Mucosa of stomach (tissue), 1 donor: ENCODE measurements around the gene RPS14.

Experiments used
- H3K27me3 ChIP-seq: one replicate; pipeline ENCODE4 v1.7.0; 2013; ENCODE audit warnings: mild to moderate bottlenecking, low read length; ENCODE audit not compliant: control insufficient read depth, insufficient read depth
- H3K36me3 ChIP-seq: one replicate; pipeline ENCODE4 v1.7.0; 2013; ENCODE audit warnings: low read length; ENCODE audit not compliant: control insufficient read depth, insufficient read depth
- H3K4me1 ChIP-seq: one replicate; pipeline ENCODE4 v1.7.0; 2013; ENCODE audit warnings: mild to moderate bottlenecking, low read length; ENCODE audit not compliant: control insufficient read depth, insufficient read depth
- H3K4me3 ChIP-seq: one replicate; pipeline ENCODE4 v1.7.0; 2013; ENCODE audit warnings: low read length
- H3K9ac ChIP-seq: one replicate; pipeline ENCODE4 v1.7.0; 2013; ENCODE audit warnings: mild to moderate bottlenecking, low read length, moderate library complexity
- H3K9me3 ChIP-seq: one replicate; pipeline ENCODE4 v1.7.0; 2013; ENCODE audit warnings: mild to moderate bottlenecking, low read length, moderate library complexity; ENCODE audit not compliant: control insufficient read depth
- donor health status: Pancreatic carcinoma.

Gene RPS14

GRCh38 chr5:150399524-150400211, 49.9 kb downstream of the RPS14 start:
- Histone ChIP-seq H3K27me3 (no peaks in the 10 kb centered on the region), H3K4me1 (no peaks in the 10 kb centered on the region), H3K9me3 (no peaks in the 10 kb centered on the region), H3K36me3 (peaks cover 15% of the 10 kb centered on the region), H3K9ac (no peak overlapping the region), H3K4me3 (no peak overlapping the region)

GRCh38 chr5:150398722-150399523, 50.6 kb downstream of the RPS14 start:
- peaks cover 11% of the 10 kb centered on the region for H3K36me3 ChIP-seq

GRCh38 chr5:150397782-150398721, 51.5 kb downstream of the RPS14 start:
- Histone ChIP-seq H3K4me1 (no peaks in the 10 kb centered on the region), H3K9me3 (no peaks in the 10 kb centered on the region), H3K27me3 (no peaks in the 10 kb centered on the region), H3K36me3 (peaks cover 11% of the 10 kb centered on the region), H3K4me3 (no peak overlapping the region), H3K9ac (no peak overlapping the region)

More at GRCh38 chr5:150398722-150399523, 50.6 kb downstream of the RPS14 start:
- Histone ChIP-seq H3K4me1 (no peaks in the 10 kb centered on the region), H3K4me3 (no peak overlapping the region), H3K9ac (no peak overlapping the region), H3K27me3 (no peaks in the 10 kb centered on the region), H3K9me3 (no peaks in the 10 kb centered on the region)

GRCh38 chr5:150397146-150397781, 52.3 kb downstream of the RPS14 start:
- Histone ChIP-seq H3K4me1 (no peaks in the 10 kb centered on the region), H3K27me3 (no peaks in the 10 kb centered on the region), H3K4me3 (no peak overlapping the region), H3K36me3 (peaks cover 18% of the 10 kb centered on the region), H3K9ac (no peak overlapping the region), H3K9me3 (no peaks in the 10 kb centered on the region)

GRCh38 chr5:150396267-150396666, 53.3 kb downstream of the RPS14 start:
- H3K9ac ChIP-seq, result no peak overlapping the region
- H3K36me3 ChIP-seq, result peaks cover 18% of the 10 kb centered on the region

GRCh38 chr5:150395688-150395975, 53.9 kb downstream of the RPS14 start:
- peaks cover 18% of the 10 kb centered on the region for H3K36me3 ChIP-seq
- no peak overlapping the region for H3K9ac ChIP-seq
- no peaks in the 10 kb centered on the region for H3K27me3 ChIP-seq
- no peak overlapping the region for H3K4me3 ChIP-seq
- no peaks in the 10 kb centered on the region for H3K9me3 ChIP-seq
- no peaks in the 10 kb centered on the region for H3K4me1 ChIP-seq

More at GRCh38 chr5:150396267-150396666, 53.3 kb downstream of the RPS14 start:
- H3K4me3 ChIP-seq, result no peak overlapping the region
- no peaks in the 10 kb centered on the region for H3K27me3 ChIP-seq
- H3K9me3 ChIP-seq, result no peaks in the 10 kb centered on the region
- H3K4me1 ChIP-seq, result no peaks in the 10 kb centered on the region

GRCh38 chr5:150394912-150395687, 54.4 kb downstream of the RPS14 start:
- peaks cover 18% of the 10 kb centered on the region for H3K36me3 ChIP-seq
- H3K9ac ChIP-seq, result no peak overlapping the region
- H3K4me3 ChIP-seq, result no peak overlapping the region
- no peaks in the 10 kb centered on the region for H3K27me3 ChIP-seq
- no peaks in the 10 kb centered on the region for H3K4me1 ChIP-seq
- H3K9me3 ChIP-seq, result no peaks in the 10 kb centered on the region

- no peak overlapping the region for H3K4me3 ChIP-seq
- H3K9me3 ChIP-seq, result no peaks in the 10 kb centered on the region
- no peaks in the 10 kb centered on the region for H3K4me1 ChIP-seq
- H3K9ac ChIP-seq, result no peak overlapping the region
- H3K27me3 ChIP-seq, result no peaks in the 10 kb centered on the region
- peaks cover 13% of the 10 kb centered on the region for H3K36me3 ChIP-seq
Observed at GRCh38 chr5:150394131-150394530, 55.4 kb downstream of the RPS14 start.

GRCh38 chr5:150393096-150393645, 56.4 kb downstream of the RPS14 start:
- peaks cover 7% of the 10 kb centered on the region for H3K36me3 ChIP-seq
- no peaks in the 10 kb centered on the region for H3K27me3 ChIP-seq
- H3K9me3 ChIP-seq, result no peaks in the 10 kb centered on the region
- no peak overlapping the region for H3K9ac ChIP-seq
- no peaks in the 10 kb centered on the region for H3K4me1 ChIP-seq
- no peak overlapping the region for H3K4me3 ChIP-seq

GRCh38 chr5:150392680-150393079, 56.9 kb downstream of the RPS14 start:
- H3K4me1 ChIP-seq, result no peaks in the 10 kb centered on the region
- H3K27me3 ChIP-seq, result no peaks in the 10 kb centered on the region
- H3K36me3 ChIP-seq, result peaks cover 7% of the 10 kb centered on the region
- H3K9ac ChIP-seq, result no peak overlapping the region
- H3K9me3 ChIP-seq, result no peaks in the 10 kb centered on the region
- H3K4me3 ChIP-seq, result no peak overlapping the region
